GM12801 (cell line): Measurements from ENCODE around the gene TBC1D14.

ENCODE experiments used
- CTCF ChIP-seq: IDR thresholded peaks from one replicate; pipeline ENCODE4 v1.5.1; 2011; ENCODE audit warnings: control low read depth; ENCODE audit not compliant: insufficient read length; ENCODE audit errors: extremely low read depth

The TBC1D14 gene

GRCh38 chr4:7015383-7016035, 105.9 kb downstream of the TBC1D14 start:
- no peak for TF ChIP-seq CTCF

GRCh38 chr4:7016086-7016485, 106.5 kb downstream of the TBC1D14 start:
- TF ChIP-seq CTCF = no peak

- no peak for TF ChIP-seq CTCF
Measured at GRCh38 chr4:7016512-7016911, 106.9 kb downstream of the TBC1D14 start.

- no peak for TF ChIP-seq CTCF
Measured at GRCh38 chr4:7017446-7018048, 107.9 kb downstream of the TBC1D14 start.

- no peak for TF ChIP-seq CTCF
Measured at GRCh38 chr4:7018281-7018680, 108.7 kb downstream of the TBC1D14 start.

GRCh38 chr4:7019367-7019766, 109.7 kb downstream of the TBC1D14 start:
- TF ChIP-seq CTCF = no peak

GRCh38 chr4:7020290-7020689, 110.7 kb downstream of the TBC1D14 start:
- TF ChIP-seq CTCF = no peak
